A673 (cell line): Measurements from ENCODE around the gene ADD3.

Source experiments
- EZH2 ChIP-seq: fragments of 200-600 bp; sonication (generic); IDR thresholded peaks from 2 replicates; pipeline ENCODE4 v1.6.1; 2017; ENCODE audit warnings: borderline replicate concordance, low read depth, mild to moderate bottlenecking, mixed read lengths, antibody characterized with exemption, low read length; ENCODE audit not compliant: poor library complexity, severe bottlenecking
- TF ChIP-seq, protein P1 (sequence below): fragments of 300-800, 200-600 bp; sonication (generic); conservative IDR thresholded peaks from 2 replicates; pipeline ENCODE4 v1.5.1; 2017; ENCODE audit warnings: low read depth, mild to moderate bottlenecking, antibody characterized with exemption, low read length, moderate library complexity, mixed read lengths

DNA sequence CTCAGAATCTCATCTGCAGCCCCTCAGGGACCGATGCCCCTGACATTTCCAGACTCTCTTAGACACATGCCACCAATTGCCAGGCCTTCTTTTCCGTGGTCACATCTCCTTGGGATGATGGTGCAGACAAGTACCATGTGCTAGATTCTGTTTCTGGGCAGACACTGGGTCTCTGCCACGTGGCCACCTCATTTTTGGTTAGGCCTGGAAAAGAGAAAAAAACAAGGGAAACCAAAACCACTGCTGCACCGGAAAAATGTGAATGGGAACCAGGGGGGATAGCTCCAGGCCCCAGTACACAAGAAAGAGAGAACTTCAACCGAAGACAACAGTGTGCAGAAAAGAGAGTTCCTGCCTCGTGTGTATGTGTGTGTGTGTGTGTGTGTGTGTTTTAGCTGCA is 176.6 kb downstream of the ADD3 start:
- TF ChIP-seq, protein P1, sequence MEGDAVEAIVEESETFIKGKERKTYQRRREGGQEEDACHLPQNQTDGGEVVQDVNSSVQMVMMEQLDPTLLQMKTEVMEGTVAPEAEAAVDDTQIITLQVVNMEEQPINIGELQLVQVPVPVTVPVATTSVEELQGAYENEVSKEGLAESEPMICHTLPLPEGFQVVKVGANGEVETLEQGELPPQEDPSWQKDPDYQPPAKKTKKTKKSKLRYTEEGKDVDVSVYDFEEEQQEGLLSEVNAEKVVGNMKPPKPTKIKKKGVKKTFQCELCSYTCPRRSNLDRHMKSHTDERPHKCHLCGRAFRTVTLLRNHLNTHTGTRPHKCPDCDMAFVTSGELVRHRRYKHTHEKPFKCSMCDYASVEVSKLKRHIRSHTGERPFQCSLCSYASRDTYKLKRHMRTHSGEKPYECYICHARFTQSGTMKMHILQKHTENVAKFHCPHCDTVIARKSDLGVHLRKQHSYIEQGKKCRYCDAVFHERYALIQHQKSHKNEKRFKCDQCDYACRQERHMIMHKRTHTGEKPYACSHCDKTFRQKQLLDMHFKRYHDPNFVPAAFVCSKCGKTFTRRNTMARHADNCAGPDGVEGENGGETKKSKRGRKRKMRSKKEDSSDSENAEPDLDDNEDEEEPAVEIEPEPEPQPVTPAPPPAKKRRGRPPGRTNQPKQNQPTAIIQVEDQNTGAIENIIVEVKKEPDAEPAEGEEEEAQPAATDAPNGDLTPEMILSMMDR, result no peak
- no peak for TF ChIP-seq EZH2
